Tibial nerve (tissue), 4 donors: ENCODE results near the gene ERFE.

ENCODE experiments used
- CTCF ChIP-seq, 5 experiments: fragments of 200-600 bp in 3 of 5; fragments of 450-650 bp in 2 of 5; sonication (generic) in 3 of 5; IDR thresholded peaks; one replicate each; pipeline ENCODE4 v1.5.1; 2016 to 2019; ENCODE audit warnings: antibody characterized with exemption in 5 of 5, mild to moderate bottlenecking in 3 of 5, moderate library complexity in 2 of 5
- EP300 ChIP-seq, 2 donors: sonication (generic); formaldehyde crosslinking; IDR thresholded peaks; one replicate each; pipeline ENCODE4 v1.6.1; 2017; ENCODE audit warnings: antibody characterized with exemption in 2 of 2, mild to moderate bottlenecking in 1 of 2
- POLR2A ChIP-seq, 2 donors: fragments of 450-650 bp; IDR thresholded peaks; one replicate each; pipeline ENCODE4 v1.6.1; 2017; ENCODE audit warnings: antibody characterized with exemption in 2 of 2, mild to moderate bottlenecking in 2 of 2, moderate library complexity in 2 of 2

- TF ChIP-seq CTCF (IDR thresholded peaks at IDR 0.05) (no peak), POLR2A (IDR thresholded peaks at IDR 0.05) (no peak), EP300 (IDR thresholded peaks at IDR 0.05) (no peak)
These were observed 21.8 kb downstream of the ERFE start for GRCh38 chr2:238180554-238180953.
